Measurements from ENCODE around the gene KDM1B.
"Not testable (repeated sequence)": the region's sequence is repeated elsewhere in the genome, so short reads cannot be mapped to it uniquely, and the experiment has no call there.

DNA sequence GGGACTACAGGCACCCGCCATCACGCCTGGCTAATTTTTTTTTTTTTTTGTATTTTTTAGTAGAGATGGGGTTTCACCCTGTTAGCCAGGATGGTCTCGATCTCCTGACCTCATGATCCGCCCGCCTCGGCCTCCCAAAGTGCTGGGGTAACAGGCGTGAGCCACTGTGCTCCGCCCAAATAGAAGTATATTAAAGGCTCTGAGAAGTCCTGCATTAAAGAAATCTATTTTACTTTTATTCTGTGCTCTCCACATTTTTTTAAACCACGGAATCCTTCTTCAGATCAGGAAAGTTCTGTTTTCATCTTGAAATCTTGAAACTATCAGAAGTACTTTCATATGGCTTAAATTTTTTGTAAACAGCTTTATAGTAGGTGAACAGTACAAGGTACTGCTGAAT, 53.6 kb downstream of the KDM1B start:
- TF ChIP-seq, protein P1, sequence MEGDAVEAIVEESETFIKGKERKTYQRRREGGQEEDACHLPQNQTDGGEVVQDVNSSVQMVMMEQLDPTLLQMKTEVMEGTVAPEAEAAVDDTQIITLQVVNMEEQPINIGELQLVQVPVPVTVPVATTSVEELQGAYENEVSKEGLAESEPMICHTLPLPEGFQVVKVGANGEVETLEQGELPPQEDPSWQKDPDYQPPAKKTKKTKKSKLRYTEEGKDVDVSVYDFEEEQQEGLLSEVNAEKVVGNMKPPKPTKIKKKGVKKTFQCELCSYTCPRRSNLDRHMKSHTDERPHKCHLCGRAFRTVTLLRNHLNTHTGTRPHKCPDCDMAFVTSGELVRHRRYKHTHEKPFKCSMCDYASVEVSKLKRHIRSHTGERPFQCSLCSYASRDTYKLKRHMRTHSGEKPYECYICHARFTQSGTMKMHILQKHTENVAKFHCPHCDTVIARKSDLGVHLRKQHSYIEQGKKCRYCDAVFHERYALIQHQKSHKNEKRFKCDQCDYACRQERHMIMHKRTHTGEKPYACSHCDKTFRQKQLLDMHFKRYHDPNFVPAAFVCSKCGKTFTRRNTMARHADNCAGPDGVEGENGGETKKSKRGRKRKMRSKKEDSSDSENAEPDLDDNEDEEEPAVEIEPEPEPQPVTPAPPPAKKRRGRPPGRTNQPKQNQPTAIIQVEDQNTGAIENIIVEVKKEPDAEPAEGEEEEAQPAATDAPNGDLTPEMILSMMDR (conservative IDR thresholded peaks at IDR 0.05 in 1 of 2, IDR thresholded peaks at IDR 0.05 in 1 of 2; ENCODE audit: low read depth in 1 of 2, low read length in 2 of 2) = not testable (repeated sequence)
- not testable (repeated sequence) for TF ChIP-seq EZH2 (IDR thresholded peaks at IDR 0.05; ENCODE audit: low read length, missing control alignments)
